ENCODE measurements around the gene GRIN2C. TPM values are rescaled to one million over a fixed set of nuclear protein-coding genes. Genes with fewer than 3 reads are reported as not detected.
A peak's percentile ranks its signal among the peaks of the same experiment; 100 is the strongest.

GRIN2C gene
- total and polyA plus RNA-seq, 9 of the 15 experiments (the other 6 are each of a cell fraction or from before 2014, with no cell fraction given) = under 0.01 to 0.33 (median 0.10) TPM; not detected in 2

GRCh38 chr17:74852237-74853047 is 7.2 kb downstream of the GRIN2C start (continued):
- TF ChIP-seq, protein P1, sequence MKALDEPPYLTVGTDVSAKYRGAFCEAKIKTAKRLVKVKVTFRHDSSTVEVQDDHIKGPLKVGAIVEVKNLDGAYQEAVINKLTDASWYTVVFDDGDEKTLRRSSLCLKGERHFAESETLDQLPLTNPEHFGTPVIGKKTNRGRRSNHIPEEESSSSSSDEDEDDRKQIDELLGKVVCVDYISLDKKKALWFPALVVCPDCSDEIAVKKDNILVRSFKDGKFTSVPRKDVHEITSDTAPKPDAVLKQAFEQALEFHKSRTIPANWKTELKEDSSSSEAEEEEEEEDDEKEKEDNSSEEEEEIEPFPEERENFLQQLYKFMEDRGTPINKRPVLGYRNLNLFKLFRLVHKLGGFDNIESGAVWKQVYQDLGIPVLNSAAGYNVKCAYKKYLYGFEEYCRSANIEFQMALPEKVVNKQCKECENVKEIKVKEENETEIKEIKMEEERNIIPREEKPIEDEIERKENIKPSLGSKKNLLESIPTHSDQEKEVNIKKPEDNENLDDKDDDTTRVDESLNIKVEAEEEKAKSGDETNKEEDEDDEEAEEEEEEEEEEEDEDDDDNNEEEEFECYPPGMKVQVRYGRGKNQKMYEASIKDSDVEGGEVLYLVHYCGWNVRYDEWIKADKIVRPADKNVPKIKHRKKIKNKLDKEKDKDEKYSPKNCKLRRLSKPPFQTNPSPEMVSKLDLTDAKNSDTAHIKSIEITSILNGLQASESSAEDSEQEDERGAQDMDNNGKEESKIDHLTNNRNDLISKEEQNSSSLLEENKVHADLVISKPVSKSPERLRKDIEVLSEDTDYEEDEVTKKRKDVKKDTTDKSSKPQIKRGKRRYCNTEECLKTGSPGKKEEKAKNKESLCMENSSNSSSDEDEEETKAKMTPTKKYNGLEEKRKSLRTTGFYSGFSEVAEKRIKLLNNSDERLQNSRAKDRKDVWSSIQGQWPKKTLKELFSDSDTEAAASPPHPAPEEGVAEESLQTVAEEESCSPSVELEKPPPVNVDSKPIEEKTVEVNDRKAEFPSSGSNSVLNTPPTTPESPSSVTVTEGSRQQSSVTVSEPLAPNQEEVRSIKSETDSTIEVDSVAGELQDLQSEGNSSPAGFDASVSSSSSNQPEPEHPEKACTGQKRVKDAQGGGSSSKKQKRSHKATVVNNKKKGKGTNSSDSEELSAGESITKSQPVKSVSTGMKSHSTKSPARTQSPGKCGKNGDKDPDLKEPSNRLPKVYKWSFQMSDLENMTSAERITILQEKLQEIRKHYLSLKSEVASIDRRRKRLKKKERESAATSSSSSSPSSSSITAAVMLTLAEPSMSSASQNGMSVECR (CRISPR knock-in tag; IDR thresholded peaks at IDR 0.05) = peak; percentile 95
- peak; percentile 88 for TF ChIP-seq MGA (IDR thresholded peaks at IDR 0.05)
- TF ChIP-seq MECOM (CRISPR knock-in tag; IDR thresholded peaks at IDR 0.05) = no peak
- TF ChIP-seq SRSF9 (IDR thresholded peaks at IDR 0.05; ENCODE audit: borderline replicate concordance, low read depth, low read length) = no peak
- no peak for TF ChIP-seq NFIC (IDR thresholded peaks at IDR 0.05)
- no peak for TF ChIP-seq ZNF695 (CRISPR knock-in tag; IDR thresholded peaks at IDR 0.05)
- no peak for TF ChIP-seq SAFB2 (IDR thresholded peaks at IDR 0.05; ENCODE audit: borderline replicate concordance, low read depth, low read length, severe bottlenecking)
- TF ChIP-seq ADNP (tag; IDR thresholded peaks at IDR 0.05) = no peak
- TF ChIP-seq ZBED1 (IDR thresholded peaks at IDR 0.05) = no peak
- peak; percentile 60; the same call in 1 of the 2 replicates for TF ChIP-seq ZNF232 (CRISPR knock-in tag; IDR thresholded peaks at IDR 0.05)
- TF ChIP-seq PRPF4 (IDR thresholded peaks at IDR 0.05; ENCODE audit: insufficient read depth, low read depth, low read length, poor library complexity, severe bottlenecking) = no peak
- TF ChIP-seq HNRNPL (IDR thresholded peaks at IDR 0.05; ENCODE audit: low read depth, low read length) = no peak

Measured in K562 (cell line).